GM18520 (cell line): ENCODE measurements around the gene TBC1D8.
"Not testable (repeated sequence)": the region's sequence is repeated elsewhere in the genome, so short reads cannot be mapped to it uniquely, and the experiment has no call there.

Source experiments
- ATAC-seq: cut with Tn5 transposase; IDR thresholded peaks from one replicate; pipeline ENCODE4 v1.9.1; 2021; ENCODE audit not compliant: unreplicated experiment

The TBC1D8 gene

DNA sequence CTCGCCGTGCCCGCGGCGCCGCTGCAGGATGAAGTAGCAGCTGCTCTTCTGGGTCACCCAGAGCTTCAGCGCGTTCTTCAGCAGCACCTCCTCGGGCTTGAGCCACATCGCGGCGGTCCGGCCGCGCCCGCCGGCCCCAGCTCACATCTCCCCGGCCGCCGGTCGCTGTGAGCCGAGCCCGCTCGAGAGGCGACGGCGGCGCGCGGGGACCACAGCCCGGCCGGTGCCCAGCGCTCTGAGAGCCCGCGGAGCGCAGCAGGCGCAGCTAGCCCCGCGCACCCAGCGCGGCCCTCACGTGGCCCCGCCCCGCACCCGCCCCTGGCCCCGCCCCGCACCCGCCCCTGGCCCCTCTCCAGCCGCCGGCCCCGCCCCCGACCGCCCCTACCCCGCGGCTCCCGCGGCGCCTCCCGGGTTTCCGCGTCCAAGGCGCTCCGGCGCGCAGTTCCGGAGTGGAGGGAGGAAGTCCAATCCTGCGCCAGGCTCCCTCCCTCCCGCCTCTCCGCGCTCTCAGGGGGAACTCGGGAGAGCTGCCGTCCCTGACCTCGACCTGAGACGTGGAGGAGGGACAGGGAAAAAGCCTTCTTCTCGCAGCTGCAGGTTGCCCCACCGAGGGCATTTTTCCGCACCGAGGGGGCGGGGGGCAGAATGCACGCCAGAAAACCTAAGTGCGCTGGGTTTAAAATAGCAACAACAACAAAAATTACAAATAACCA, at the start of gene TBC1D8:
TBC1D8 (minus strand) TSS at position 237 of the 713 bp plus-strand sequence; CDS start at position 108, 129 bp downstream.
- ATAC-seq: peak; percentile 50

GRCh38 chr2:101200676-101201075, 49.5 kb upstream of the TBC1D8 start:
- no peak for ATAC-seq

GRCh38 chr2:101199251-101199791, 48.1 kb upstream of the TBC1D8 start:
- no peak for ATAC-seq

GRCh38 chr2:101197814-101198213, 46.6 kb upstream of the TBC1D8 start:
- no peak for ATAC-seq

DNA sequence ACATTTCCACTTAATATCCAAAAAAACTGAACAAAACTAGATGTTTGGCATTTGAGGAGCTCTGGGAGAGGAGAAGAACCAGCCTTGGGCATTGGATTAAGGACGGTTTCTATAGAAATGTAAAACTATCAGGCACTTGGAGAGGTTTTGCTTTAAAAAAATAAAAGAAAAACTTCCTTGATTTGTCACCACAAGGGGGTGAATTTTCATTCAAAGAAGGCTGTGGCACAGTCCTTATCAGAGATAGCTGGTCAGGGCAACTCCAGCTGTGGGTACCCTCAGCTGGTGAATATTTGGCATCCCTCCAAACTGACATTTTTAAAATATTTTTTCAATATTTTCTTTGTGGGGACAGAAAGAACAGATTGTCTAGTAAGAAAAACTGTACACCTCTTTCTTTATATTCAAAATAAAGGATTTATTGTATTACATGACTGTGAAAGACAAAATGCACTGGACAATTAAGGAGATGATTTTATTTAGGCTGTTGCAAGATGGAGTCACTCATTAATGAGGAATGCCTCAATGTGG, 46.1 kb upstream of the TBC1D8 start:
- ATAC-seq: no peak

DNA sequence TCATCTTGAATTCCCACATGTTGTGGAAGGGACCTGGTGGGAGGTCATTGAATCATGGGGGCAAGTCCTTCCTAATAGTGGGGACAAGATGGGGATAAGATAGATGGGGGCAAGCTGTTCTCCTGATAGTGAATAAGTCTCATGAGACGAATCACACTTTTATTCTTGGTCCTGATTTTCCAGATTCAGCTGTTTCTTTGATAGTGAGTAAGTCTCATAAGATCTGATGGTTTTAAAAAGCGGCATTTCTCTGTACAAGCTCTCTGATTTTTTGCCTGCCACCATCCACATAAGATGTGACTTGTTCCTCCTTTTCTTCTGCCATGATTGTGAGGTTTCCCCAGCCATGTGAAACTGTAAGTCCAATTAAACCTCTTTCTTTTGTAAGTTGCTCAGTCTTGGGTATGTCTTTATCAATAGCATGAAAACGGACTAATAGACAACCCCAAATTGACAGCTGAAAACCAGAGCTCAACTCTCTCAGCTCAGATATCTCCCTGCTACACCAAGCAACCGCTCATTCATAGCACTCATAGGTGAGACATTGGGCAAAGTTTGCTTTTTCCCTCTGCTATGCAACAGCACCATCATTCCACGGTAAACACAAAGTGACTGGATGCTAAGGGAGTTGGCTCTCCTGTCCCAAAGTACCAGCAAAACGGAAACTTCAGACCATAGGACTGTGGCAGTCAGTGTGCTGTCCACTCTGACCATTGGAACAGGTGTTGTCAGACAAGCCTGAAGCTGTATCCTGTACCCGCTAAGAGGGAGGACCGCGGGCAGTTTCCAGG, 44.9 kb upstream of the TBC1D8 start:
- no peak for ATAC-seq

GRCh38 chr2:101193033-101193626, 41.9 kb upstream of the TBC1D8 start:
- no peak for ATAC-seq

DNA sequence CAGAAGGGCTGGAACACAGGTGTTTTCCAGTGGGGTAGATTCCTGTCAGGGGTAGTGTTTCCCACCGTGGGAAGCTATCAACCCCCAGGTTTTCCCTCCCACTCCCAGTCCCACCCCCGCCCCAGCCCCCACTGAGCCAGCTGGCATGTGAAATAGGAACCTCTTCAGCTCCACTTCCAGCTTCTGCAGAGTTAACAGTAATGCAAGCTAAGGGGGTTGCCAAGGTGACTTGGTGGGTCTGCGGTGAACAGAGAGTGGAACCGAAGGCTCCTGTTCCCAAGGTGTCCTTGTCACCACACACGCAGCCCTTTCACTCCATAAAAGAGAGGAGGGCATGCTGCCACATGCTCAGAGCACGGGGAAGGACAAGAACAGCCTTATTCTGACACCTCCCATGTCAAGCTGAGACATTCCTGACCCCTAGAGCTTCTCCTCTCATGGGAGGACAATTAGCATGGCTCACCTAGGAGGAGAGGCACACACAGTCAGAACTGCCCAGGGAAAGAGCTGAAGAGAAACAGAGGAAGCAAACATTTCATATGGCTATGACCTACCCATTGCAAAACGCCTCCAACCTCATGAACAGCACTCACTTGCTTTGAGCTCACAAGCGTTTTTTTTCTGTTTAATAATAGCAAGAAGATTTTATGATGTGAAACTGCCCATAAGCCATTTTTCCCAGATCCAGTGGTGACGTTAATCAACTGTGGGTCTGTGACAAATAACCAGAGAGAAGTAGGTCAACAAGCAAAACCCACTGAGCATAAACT, 39.8 kb upstream of the TBC1D8 start:
- no peak for ATAC-seq

GRCh38 chr2:101188683-101189405, 37.7 kb upstream of the TBC1D8 start:
- ATAC-seq: no peak

DNA sequence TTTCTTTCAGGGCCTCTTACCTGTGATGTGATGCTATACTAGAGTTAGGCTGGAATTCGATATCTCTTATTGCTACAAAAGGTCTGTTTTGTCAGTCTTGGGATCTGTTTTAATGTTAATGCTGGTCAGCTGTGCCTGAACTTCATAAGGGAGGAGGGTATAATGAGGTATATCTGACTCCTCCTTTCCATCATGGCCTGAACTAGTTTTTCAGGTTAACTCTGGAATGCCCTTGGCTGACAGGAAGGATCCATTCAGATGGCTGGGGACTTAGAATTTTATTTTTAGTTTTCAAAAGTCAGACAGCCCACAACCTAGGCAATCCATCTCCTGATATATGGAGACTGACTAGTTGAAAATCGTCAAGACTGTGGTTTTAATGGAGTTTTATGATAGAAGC, 35.9 kb upstream of the TBC1D8 start:
- ATAC-seq: no peak

DNA sequence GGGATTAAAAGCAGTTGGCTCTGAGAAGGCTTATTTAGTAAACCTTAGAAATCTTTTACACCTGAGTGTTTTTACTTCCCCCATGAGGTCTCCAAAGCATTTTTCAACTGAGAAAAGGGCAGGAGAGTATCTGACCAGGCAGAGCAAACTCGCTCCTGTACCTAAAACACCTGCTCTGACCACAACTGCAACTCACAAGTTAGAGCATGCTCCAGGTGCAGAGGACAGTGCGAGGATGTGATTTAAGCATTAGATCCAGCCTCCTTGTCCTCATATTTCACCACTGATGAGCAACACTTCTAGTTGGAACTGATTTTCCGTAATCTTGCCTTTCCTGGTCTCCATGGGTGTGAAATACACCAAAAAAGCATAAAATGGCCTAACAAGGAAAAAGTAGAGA, 34.5 kb upstream of the TBC1D8 start:
- ATAC-seq: no peak

- no peak for ATAC-seq
Measured at GRCh38 chr2:101185085-101185484, 33.9 kb upstream of the TBC1D8 start.

GRCh38 chr2:101179982-101180381, 28.8 kb upstream of the TBC1D8 start:
- no peak for ATAC-seq

- ATAC-seq: no peak
Measured at GRCh38 chr2:101176803-101177202, 25.6 kb upstream of the TBC1D8 start.

DNA sequence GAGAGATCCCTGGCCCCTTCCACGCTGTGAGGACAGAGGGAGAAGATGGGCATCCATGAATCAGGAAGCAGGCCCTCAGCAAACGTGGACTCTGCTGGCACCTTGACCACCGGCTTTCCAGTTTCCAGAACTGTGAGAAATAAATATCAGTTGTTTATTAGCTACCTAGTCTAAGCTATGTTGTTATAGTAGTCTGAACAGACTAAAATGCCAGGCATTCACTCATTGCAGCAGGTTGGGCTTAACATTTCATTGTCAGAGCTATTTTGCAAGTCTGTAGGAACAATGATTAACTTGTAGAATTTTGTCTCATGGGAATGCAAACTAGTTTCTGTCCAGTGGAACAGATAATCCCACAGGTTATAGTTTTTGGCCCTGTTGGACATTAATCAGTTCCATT, 24.8 kb upstream of the TBC1D8 start:
- ATAC-seq: no peak

DNA sequence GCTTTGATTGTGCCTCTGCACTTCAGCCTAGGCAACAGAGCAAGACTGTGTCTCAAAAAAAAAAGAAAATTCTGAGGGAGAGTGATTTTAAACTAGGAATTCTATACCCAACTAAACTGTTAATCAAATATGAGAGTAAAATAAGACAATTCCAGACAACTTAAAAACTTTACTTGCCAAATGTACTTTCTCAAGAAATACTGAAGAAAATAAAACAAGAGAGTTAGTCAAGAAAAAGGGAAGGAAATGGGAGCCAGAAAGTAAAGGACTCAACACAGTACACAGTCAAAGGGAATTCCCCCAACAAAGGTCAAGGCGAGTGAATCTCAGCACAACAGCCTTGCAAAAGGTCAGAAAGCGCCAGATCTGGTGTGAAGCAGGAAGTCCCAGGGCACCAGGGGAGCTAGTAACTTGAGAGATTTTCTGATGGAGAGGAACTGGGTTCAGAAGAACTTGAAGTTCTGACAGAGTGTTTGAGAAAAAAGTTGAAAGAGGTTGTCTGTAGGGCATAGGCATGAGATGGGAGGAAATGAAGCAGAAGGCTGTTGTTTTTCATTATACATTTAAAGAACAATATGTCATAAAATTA, 22.6 kb upstream of the TBC1D8 start:
- no peak for ATAC-seq

- not testable (repeated sequence) for ATAC-seq
Measured at GRCh38 chr2:101169822-101170221, 18.6 kb upstream of the TBC1D8 start.

- no peak for ATAC-seq
Measured at GRCh38 chr2:101168706-101169105, 17.5 kb upstream of the TBC1D8 start.

DNA sequence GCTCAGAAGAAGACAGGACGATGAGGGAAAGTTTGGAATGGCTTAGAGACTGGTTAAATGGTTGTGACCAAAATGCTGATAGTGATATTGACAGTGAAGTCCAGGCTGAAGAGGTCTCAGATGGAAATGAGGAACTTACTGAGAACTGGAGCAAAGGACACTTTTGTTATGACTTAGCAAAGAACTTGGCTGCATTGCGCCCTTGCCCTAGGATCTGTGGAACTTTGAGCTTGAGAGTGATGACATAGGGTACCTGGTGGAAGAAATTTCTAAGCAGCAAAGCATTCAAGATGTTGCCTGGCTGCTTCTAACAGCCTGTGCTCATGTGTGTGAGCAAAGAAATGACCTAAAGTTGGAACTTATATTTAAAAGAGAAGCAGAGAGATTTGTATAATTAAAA, 16.4 kb upstream of the TBC1D8 start:
- not testable (repeated sequence) for ATAC-seq

DNA sequence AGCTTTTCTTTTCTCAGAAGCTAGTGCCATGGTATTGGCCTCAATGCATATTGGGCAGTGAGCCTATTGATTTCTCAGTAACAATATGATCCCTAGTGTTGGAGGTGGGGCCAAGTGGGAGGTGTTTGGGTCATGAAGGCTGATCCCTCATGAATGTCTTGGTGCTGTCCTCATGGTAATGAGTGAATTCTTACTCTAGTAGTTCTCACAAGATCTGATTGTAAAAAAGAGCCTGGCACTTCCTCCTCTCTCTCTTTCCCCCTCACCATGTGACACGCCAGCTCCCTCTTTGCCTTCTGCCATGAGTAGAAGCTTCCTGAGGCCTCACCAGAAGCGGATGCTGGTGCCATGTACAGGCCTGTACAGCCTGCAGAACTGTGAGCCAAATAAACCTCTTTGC, 12.8 kb upstream of the TBC1D8 start:
- ATAC-seq: no peak
